ENCODE measurements around the gene RYR1. TPM values are rescaled to one million over a fixed set of nuclear protein-coding genes. Genes with fewer than 3 reads are reported as not detected.
"Not testable (repeated sequence)": the region's sequence is repeated elsewhere in the genome, so short reads cannot be mapped to it uniquely, and the experiment has no call there.

RYR1 gene
- total RNA-seq, 2 experiments from 2014 or later, result 0.19 to 0.28 TPM

GRCh38 chr19:38411898-38412297 is 21.6 kb upstream of the RYR1 start:
- not testable (repeated sequence) for H3K4me1 Mint-ChIP-seq, H3K4me3 Mint-ChIP-seq, H3K36me3 Mint-ChIP-seq, H3K27ac Mint-ChIP-seq, H3K27me3 Mint-ChIP-seq, DNase-seq, H3K9me3 Mint-ChIP-seq

- Mint-ChIP-seq H3K27me3 (peaks cover 4% of the 10 kb centered on the region), H3K36me3 (peaks cover 1% of the 10 kb centered on the region), H3K4me1 (peaks cover 6% of the 10 kb centered on the region), H3K9me3 (no peaks in the 10 kb centered on the region), H3K4me3 (no peak overlapping the region), H3K27ac (no peak overlapping the region)
- DNase-seq, result no peak
These were observed 21.0 kb upstream of the RYR1 start for GRCh38 chr19:38412491-38412890.

GRCh38 chr19:38412961-38413360 is 20.5 kb upstream of the RYR1 start:
- Mint-ChIP-seq H3K4me1 (peaks cover 11% of the 10 kb centered on the region), H3K4me3 (no peak overlapping the region), H3K27me3 (peaks cover 4% of the 10 kb centered on the region), H3K27ac (no peak overlapping the region), H3K9me3 (no peaks in the 10 kb centered on the region), H3K36me3 (peaks cover 1% of the 10 kb centered on the region)
- no peak for DNase-seq

- H3K4me1 Mint-ChIP-seq, result peaks cover 12% of the 10 kb centered on the region
- no peak overlapping the region for H3K4me3 Mint-ChIP-seq
- peaks cover 4% of the 10 kb centered on the region for H3K27me3 Mint-ChIP-seq
- H3K36me3 Mint-ChIP-seq, result peaks cover 1% of the 10 kb centered on the region
- no peak for DNase-seq
- H3K27ac Mint-ChIP-seq, result no peak overlapping the region
- no peaks in the 10 kb centered on the region for H3K9me3 Mint-ChIP-seq
These were observed 20.1 kb upstream of the RYR1 start for GRCh38 chr19:38413416-38413815.

- Mint-ChIP-seq H3K4me3 (peak overlapping the region; percentile 75), H3K9me3 (no peaks in the 10 kb centered on the region), H3K27ac (no peak overlapping the region), H3K27me3 (peaks cover 4% of the 10 kb centered on the region), H3K36me3 (no peaks in the 10 kb centered on the region), H3K4me1 (peaks cover 14% of the 10 kb centered on the region)
- DNase-seq, result no peak
These were observed 16.3 kb upstream of the RYR1 start for GRCh38 chr19:38417146-38417543.

- peaks cover 14% of the 10 kb centered on the region for H3K4me1 Mint-ChIP-seq
- peaks cover 4% of the 10 kb centered on the region for H3K27me3 Mint-ChIP-seq
- H3K4me3 Mint-ChIP-seq, result peak overlapping the region; percentile 75
- peak overlapping the region; percentile 71 for H3K27ac Mint-ChIP-seq
- H3K9me3 Mint-ChIP-seq, result no peaks in the 10 kb centered on the region
- no peaks in the 10 kb centered on the region for H3K36me3 Mint-ChIP-seq
- peak; percentile 64 for DNase-seq
These were observed 15.7 kb upstream of the RYR1 start for GRCh38 chr19:38417544-38418506.

- Mint-ChIP-seq H3K36me3 (no peaks in the 10 kb centered on the region), H3K9me3 (no peaks in the 10 kb centered on the region), H3K4me3 (no peak overlapping the region), H3K27ac (no peak overlapping the region), H3K27me3 (peaks cover 4% of the 10 kb centered on the region), H3K4me1 (peaks cover 14% of the 10 kb centered on the region)
- no peak for DNase-seq
These were observed 12.6 kb upstream of the RYR1 start for GRCh38 chr19:38420935-38421334.

- H3K36me3 Mint-ChIP-seq, result no peaks in the 10 kb centered on the region
- no peak overlapping the region for H3K27ac Mint-ChIP-seq
- H3K4me3 Mint-ChIP-seq, result no peak overlapping the region
- H3K27me3 Mint-ChIP-seq, result peaks cover 11% of the 10 kb centered on the region
- DNase-seq, result no peak
- no peaks in the 10 kb centered on the region for H3K9me3 Mint-ChIP-seq
- H3K4me1 Mint-ChIP-seq, result peaks cover 19% of the 10 kb centered on the region
These were observed 11.6 kb upstream of the RYR1 start for GRCh38 chr19:38421856-38422255.

GRCh38 chr19:38422438-38422837 is 11.1 kb upstream of the RYR1 start:
- Mint-ChIP-seq H3K4me1 (peaks cover 14% of the 10 kb centered on the region), H3K4me3 (no peak overlapping the region), H3K27me3 (peaks cover 10% of the 10 kb centered on the region), H3K9me3 (no peaks in the 10 kb centered on the region), H3K27ac (no peak overlapping the region), H3K36me3 (no peaks in the 10 kb centered on the region)
- no peak for DNase-seq

GRCh38 chr19:38424272-38424671 is 9.2 kb upstream of the RYR1 start:
- no peaks in the 10 kb centered on the region for H3K36me3 Mint-ChIP-seq
- H3K9me3 Mint-ChIP-seq, result no peaks in the 10 kb centered on the region
- H3K4me3 Mint-ChIP-seq, result no peak overlapping the region
- H3K4me1 Mint-ChIP-seq, result peaks cover 10% of the 10 kb centered on the region
- H3K27ac Mint-ChIP-seq, result no peak overlapping the region
- H3K27me3 Mint-ChIP-seq, result peaks cover 19% of the 10 kb centered on the region
- no peak for DNase-seq

- Mint-ChIP-seq H3K9me3 (no peaks in the 10 kb centered on the region), H3K4me3 (no peak overlapping the region), H3K27ac (peak overlapping the region; percentile 68), H3K4me1 (peaks cover 15% of the 10 kb centered on the region), H3K27me3 (peaks cover 19% of the 10 kb centered on the region), H3K36me3 (no peaks in the 10 kb centered on the region)
- DNase-seq, result no peak
These were observed 8.2 kb upstream of the RYR1 start for GRCh38 chr19:38425222-38425809.

GRCh38 chr19:38425810-38426466 is 7.6 kb upstream of the RYR1 start, which contains the start of gene RASGRP4:
Gene RASGRP4 (minus strand): TSS chr19:38426219. CDS start chr19:38426091, 128 bp downstream.
- Mint-ChIP-seq H3K4me3 (no peak within 1 kb of the TSS), H3K27me3 (peaks cover 19% of the 10 kb centered on the region), H3K4me1 (peaks cover 15% of the 10 kb centered on the region), H3K27ac (peak within 1 kb of the TSS; percentile 68), H3K9me3 (no peaks in the 10 kb centered on the region), H3K36me3 (no peaks in the 10 kb centered on the region)
- peak; percentile 38 for DNase-seq

GRCh38 chr19:38427035-38427677 is 6.3 kb upstream of the RYR1 start:
- not testable (repeated sequence) for H3K4me3 Mint-ChIP-seq

GRCh38 chr19:38429055-38429810 is 4.3 kb upstream of the RYR1 start:
- peaks cover 21% of the 10 kb centered on the region for H3K4me1 Mint-ChIP-seq

More at GRCh38 chr19:38427035-38427677, 6.3 kb upstream of the RYR1 start:
- DNase-seq, H3K27ac Mint-ChIP-seq, H3K36me3 Mint-ChIP-seq, H3K9me3 Mint-ChIP-seq: not testable (repeated sequence)
- peaks cover 15% of the 10 kb centered on the region for H3K4me1 Mint-ChIP-seq
- peaks cover 19% of the 10 kb centered on the region for H3K27me3 Mint-ChIP-seq

More at GRCh38 chr19:38429055-38429810, 4.3 kb upstream of the RYR1 start:
- Mint-ChIP-seq H3K27ac (peak overlapping the region; percentile 86), H3K9me3 (no peaks in the 10 kb centered on the region), H3K27me3 (peaks cover 34% of the 10 kb centered on the region), H3K36me3 (no peaks in the 10 kb centered on the region), H3K4me3 (no peak overlapping the region)
- DNase-seq, result peak; percentile 29
